Occipital lobe (tissue), 3 donors: Measurements from ENCODE around the gene CCDC124. TPM values are rescaled to one million over a fixed set of nuclear protein-coding genes. Genes with fewer than 3 reads are reported as not detected.
"Not testable (repeated sequence)": the region's sequence is repeated elsewhere in the genome, so short reads cannot be mapped to it uniquely, and the experiment has no call there.

ENCODE experiments used
- DNase-seq: peaks from one replicate; lab custom pipeline; 2025; lab: John Stamatoyannopoulos, UW
- small RNA-seq: library from RNA; depleted of rRNA; stranded (forward); fragments of <200 nt; gene quantifications from one replicate; pipeline ENCODE3, GENCODE V24; 2014
- total RNA-seq: library from RNA; depleted of rRNA; stranded (reverse); fragments of >200 nt; gene quantifications from one replicate; pipeline ENCODE4 v1.2.3, GENCODE V29; 2014

Gene CCDC124
- total RNA-seq, 1 donor from 2014 or later: 13.9 TPM

- no peak for DNase-seq
Measured at GRCh38 chr19:17981611-17982010, 48.8 kb downstream of the CCDC124 start.

GRCh38 chr19:17982430-17982829 is 49.6 kb downstream of the CCDC124 start:
- DNase-seq: no peak

GRCh38 chr19:17985037-17985818 is 52.4 kb downstream of the CCDC124 start:
- no peak for DNase-seq

GRCh38 chr19:17986569-17986968 is 53.8 kb downstream of the CCDC124 start:
- not testable (repeated sequence) for DNase-seq

GRCh38 chr19:17988161-17988560 is 55.3 kb downstream of the CCDC124 start:
- no peak for DNase-seq

GRCh38 chr19:17989425-17990094 is 56.7 kb downstream of the CCDC124 start:
- DNase-seq: no peak

- no peak for DNase-seq
Measured at GRCh38 chr19:17993076-17993813, 60.4 kb downstream of the CCDC124 start.

Small RNAs within 50 kb of the gene (small RNA-seq; reads per million reads assigned to genes)
- not detected for gene RNA5SP468

Other genes starting within 250 kb of the CCDC124 start
- gene UNC13A, start 244.7 kb upstream of the CCDC124 start, total RNA-seq: 29.6 TPM
- gene MAP1S, start 213.5 kb upstream of the CCDC124 start, total RNA-seq: 42.0 TPM
- 24.6 TPM for gene FCHO1, start 181.5 kb upstream of the CCDC124 start, total RNA-seq
- gene B3GNT3, start 137.9 kb upstream of the CCDC124 start, total RNA-seq: not detected
- not detected for gene INSL3, start 111.5 kb upstream of the CCDC124 start, total RNA-seq
- 1.1 TPM for gene JAK3, start 85.0 kb upstream of the CCDC124 start, total RNA-seq
- gene RPL18A, start 73.1 kb upstream of the CCDC124 start, total RNA-seq: 612 TPM
- gene SLC5A5, start 61.1 kb upstream of the CCDC124 start, total RNA-seq: 1.9 TPM
- 30.1 TPM for gene KCNN1, start 34.1 kb downstream of the CCDC124 start, total RNA-seq
- gene ARRDC2, start 75.2 kb downstream of the CCDC124 start, total RNA-seq: 5.1 TPM
- 0.47 TPM for gene IL12RB1, start 153.9 kb downstream of the CCDC124 start, total RNA-seq
- 5.0 TPM for gene MAST3, start 164.8 kb downstream of the CCDC124 start, total RNA-seq
- 43.5 TPM for gene PIK3R2, start 220.1 kb downstream of the CCDC124 start, total RNA-seq
- 0.62 TPM for gene IFI30, start 240.8 kb downstream of the CCDC124 start, total RNA-seq